Psoas muscle (tissue), 8 donors: ENCODE results near the gene BRAT1. TPM values are rescaled to one million over a fixed set of nuclear protein-coding genes. Genes with fewer than 3 reads are reported as not detected.
"Not testable (repeated sequence)": the region's sequence is repeated elsewhere in the genome, so short reads cannot be mapped to it uniquely, and the experiment has no call there.

Source experiments
- ATAC-seq, 4 donors: fragments of 200-7000 bp; cut with Tn5 transposase; one replicate each; pipeline ENCODE4 v1.9.1; 2020; ENCODE audit warnings: moderate library complexity in 3 of 4, mild to moderate bottlenecking in 2 of 4
- DNase-seq, 2 donors: peaks; one replicate each; pipeline ENCODE4 v3.0.0-alpha.2; 2020
- H3K27ac ChIP-seq: fragments of 200-600 bp; one replicate; pipeline ENCODE4 v1.8.0; 2022
- H3K27me3 ChIP-seq, 3 donors: fragments of 200-600 bp in 1 of 3; one replicate each; pipeline versions ENCODE4 v1.6.1 to v1.8.0; 2013 to 2022; ENCODE audit warnings: low read length in 2 of 3, mild to moderate bottlenecking in 2 of 3, moderate library complexity in 1 of 3; ENCODE audit not compliant: insufficient read depth in 3 of 3
- H3K36me3 ChIP-seq, 2 donors: fragments of 200-600 bp in 1 of 2; one replicate each; pipeline versions ENCODE4 v1.6.1 to v1.8.0; 2013 to 2022; ENCODE audit warnings: low read depth in 1 of 2, mild to moderate bottlenecking in 1 of 2, moderate library complexity in 1 of 2; ENCODE audit not compliant: insufficient read depth in 1 of 2
- H3K4me1 ChIP-seq: fragments of 200-600 bp; one replicate; pipeline ENCODE4 v1.8.0; 2022
- H3K4me3 ChIP-seq: fragments of 200-600 bp; one replicate; pipeline ENCODE4 v1.8.0; 2022; ENCODE audit warnings: mild to moderate bottlenecking
- H3K9me3 ChIP-seq: fragments of 200-600 bp; one replicate; pipeline ENCODE4 v1.8.0; 2022
- CTCF ChIP-seq: fragments of 200-600 bp; IDR thresholded peaks from one replicate; pipeline ENCODE4 v1.8.0; 2022; ENCODE audit warnings: antibody characterized with exemption
- WGBS, 3 donors: extraction: QIAGEN DNeasy Blood & Tissue Kit; methylation state at CpG; one replicate each; pipeline versions ENCODE4 v1.1.6 to v1.1.7; 2013; 5-methylcytosine and 5-hydroxymethylcytosine counted together
- intact Hi-C, 2 donors: fragments of 100-400 bp; cut with DNase I; formaldehyde crosslinking; loops; one replicate each; pipeline versions ENCODE4 v1.11.0 to v1.14.2; 2022
- polyA plus RNA-seq, 3 donors: library from polyadenylated mRNA; stranded (reverse); fragments of 200-250 nt; gene quantifications; one replicate each; pipeline ENCODE4 v1.2.3, GENCODE V29; 2013
- total RNA-seq, 4 donors: library from RNA; stranded (reverse); fragmentation: NEBNext Ultra II Directional in 2 of 4; extraction: Animal tissue kit (Norgen Biotek cat#: 25700) in 2 of 4; gene quantifications; one replicate each; pipeline versions ENCODE4 v1.2.1 to v1.2.4, GENCODE V29; 2021 to 2023
- donor health status: healthy with polysubstance abuse.
- donor health status: DM: no; HTN: no; CAD: no; lungs with moderate emphysema.
- donor health status: Bipolar disorder and iron deficiency.
- donor health status: healthy.
- donor health status: DM: yes; HTN: yes; CAD: no.
- donor health status: DM: no; HTN: no; CAD: no.
- donor health status: DM: no; HTN: no; CAD: no.
- donor health status: DM: yes; HTN: yes; CAD: no.

Gene BRAT1
- total and polyA plus RNA-seq, 7 donors = 11.9 to 14.8 (median 13.2) TPM

- Histone ChIP-seq H3K4me3 (no peak overlapping the region), H3K27me3 (no peaks in the 10 kb centered on the region), H3K4me1 (no peaks in the 10 kb centered on the region), H3K9me3 (no peaks in the 10 kb centered on the region), H3K27ac (no peak overlapping the region), H3K36me3 (peaks cover 0 to 55% of the 10 kb centered on the region in 2 donors)
- intact Hi-C loops = no loop called here
- no peak for TF ChIP-seq CTCF
- ATAC-seq = no peak
- no peak for DNase-seq
- 94% methylated on average over 23 of the region's 23 CpGs for WGBS, 3 donors
These were observed 37.1 kb upstream of the BRAT1 start for GRCh38 chr7:2592375-2592865.

GRCh38 chr7:2589941-2590340, 34.6 kb upstream of the BRAT1 start:
- intact Hi-C loops, DNase-seq, H3K4me3 ChIP-seq, H3K4me1 ChIP-seq, H3K27ac ChIP-seq, ATAC-seq, H3K27me3 ChIP-seq, H3K9me3 ChIP-seq: not testable (repeated sequence)
- H3K36me3 ChIP-seq = peaks cover 0 to 62% of the 10 kb centered on the region in 2 donors
- 89 to 95% (median 92%) methylated on average over 15 of the region's 15 CpGs for WGBS, 3 donors

- DNase-seq (no peak), ATAC-seq (no peak)
- Histone ChIP-seq H3K27me3 (no peaks in the 10 kb centered on the region), H3K9me3 (no peaks in the 10 kb centered on the region), H3K4me1 (no peaks in the 10 kb centered on the region), H3K4me3 (no peak overlapping the region), H3K36me3 (peaks cover 0 to 62% of the 10 kb centered on the region in 2 donors), H3K27ac (no peak overlapping the region)
- TF ChIP-seq CTCF = no peak
- 90 to 91% (median 91%) methylated on average over 16 of the region's 16 CpGs for WGBS, 3 donors
- intact Hi-C loops = no loop called here
These were observed 34.0 kb upstream of the BRAT1 start for GRCh38 chr7:2589341-2589740.

- WGBS, 3 donors = 94 to 98% (median 97%) methylated on average over 21 of the region's 21 CpGs
- H3K4me1 ChIP-seq = no peaks in the 10 kb centered on the region
- no peak overlapping the region for H3K4me3 ChIP-seq
- no peak for TF ChIP-seq CTCF
- no peak for DNase-seq
- no peaks in the 10 kb centered on the region for H3K9me3 ChIP-seq
- intact Hi-C loops = no loop called here
- no peak overlapping the region for H3K27ac ChIP-seq
- H3K36me3 ChIP-seq = peaks cover 0 to 54% of the 10 kb centered on the region in 2 donors
- no peaks in the 10 kb centered on the region for H3K27me3 ChIP-seq
- ATAC-seq = no peak
These were observed 32.5 kb upstream of the BRAT1 start for GRCh38 chr7:2587778-2588177.

- H3K36me3 ChIP-seq = peaks cover 0 to 48% of the 10 kb centered on the region in 2 donors
- H3K27me3 ChIP-seq = no peaks in the 10 kb centered on the region
- no peaks in the 10 kb centered on the region for H3K4me1 ChIP-seq
- H3K4me3 ChIP-seq = no peak overlapping the region
- no peak for ATAC-seq
- no peak for TF ChIP-seq CTCF
- intact Hi-C loops = no loop called here
- DNase-seq = no peak
- 82 to 91% (median 86%) methylated on average over 8 to 9 of the region's 9 CpGs for whole genome bisulfite sequencing, 3 donors
- no peaks in the 10 kb centered on the region for H3K9me3 ChIP-seq
- no peak overlapping the region for H3K27ac ChIP-seq
These were observed 31.8 kb upstream of the BRAT1 start for GRCh38 chr7:2587134-2587533.
